NK-92 (cell line): ENCODE measurements around the gene NOS1AP.
"Not testable (repeated sequence)": the region's sequence is repeated elsewhere in the genome, so short reads cannot be mapped to it uniquely, and the experiment has no call there.

Source experiments
- DNase-seq: peaks from one replicate; lab custom pipeline; 2025; ENCODE audit not compliant: unreplicated experiment; lab: John Stamatoyannopoulos, UW

The NOS1AP gene

DNA sequence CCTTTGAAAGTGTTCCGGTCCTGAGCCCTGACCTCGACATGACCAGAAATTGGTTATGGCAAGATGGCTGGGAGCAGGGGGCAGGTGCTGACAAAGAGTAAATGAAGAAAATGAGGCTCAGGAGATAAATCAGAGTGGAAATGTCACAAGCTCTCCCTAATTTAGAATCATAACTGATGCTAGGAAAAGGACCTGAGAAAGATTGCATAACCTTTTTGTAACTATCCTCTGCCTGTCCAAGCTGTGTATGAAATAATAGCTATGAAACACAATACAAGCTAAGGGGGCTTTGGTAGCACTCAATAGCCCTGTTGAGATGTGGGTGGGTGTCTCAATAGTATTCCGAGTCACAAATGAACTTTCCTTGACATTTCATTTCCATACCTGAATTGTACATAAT is 12.9 kb upstream of the NOS1AP start:
- DNase-seq, result no peak

DNA sequence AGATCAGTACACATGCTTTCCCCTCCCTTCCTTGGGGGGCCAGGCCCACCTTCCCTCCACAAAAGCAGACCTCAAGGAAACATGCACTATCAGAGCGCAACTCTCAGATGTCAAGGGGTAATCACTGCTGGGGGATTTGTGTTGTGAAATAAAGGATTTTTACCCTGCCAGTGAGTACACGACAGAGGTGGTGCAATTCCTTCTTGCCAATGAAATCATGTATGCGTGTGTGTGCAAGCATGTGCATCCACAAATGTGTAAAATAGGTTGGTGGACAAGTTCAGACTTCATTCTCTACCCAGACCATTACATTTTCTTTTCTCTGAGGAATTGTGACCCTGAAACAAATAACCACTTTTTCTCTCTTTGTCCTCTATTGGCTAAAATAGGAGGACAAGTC is 9.8 kb upstream of the NOS1AP start:
- DNase-seq, result no peak

DNA sequence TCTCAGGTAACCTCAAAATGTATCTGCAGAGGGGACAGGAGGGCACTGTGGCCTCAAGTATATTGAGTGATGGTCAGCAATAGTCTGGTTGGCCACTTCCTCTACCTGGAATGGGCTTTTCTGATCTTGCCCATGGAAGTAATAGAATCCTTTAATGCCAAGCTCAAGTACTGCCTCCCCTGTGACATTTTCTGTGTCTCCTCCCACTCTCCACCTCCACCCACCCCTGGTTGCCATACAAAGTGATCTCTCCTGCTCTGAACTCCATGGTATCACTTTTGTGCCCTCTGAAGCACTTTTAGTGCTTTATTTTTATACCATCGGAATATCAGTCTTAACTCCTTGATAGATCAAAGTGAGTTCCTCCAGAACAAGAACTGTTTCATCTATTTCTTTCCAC is 9.2 kb upstream of the NOS1AP start:
- DNase-seq, result no peak

DNA sequence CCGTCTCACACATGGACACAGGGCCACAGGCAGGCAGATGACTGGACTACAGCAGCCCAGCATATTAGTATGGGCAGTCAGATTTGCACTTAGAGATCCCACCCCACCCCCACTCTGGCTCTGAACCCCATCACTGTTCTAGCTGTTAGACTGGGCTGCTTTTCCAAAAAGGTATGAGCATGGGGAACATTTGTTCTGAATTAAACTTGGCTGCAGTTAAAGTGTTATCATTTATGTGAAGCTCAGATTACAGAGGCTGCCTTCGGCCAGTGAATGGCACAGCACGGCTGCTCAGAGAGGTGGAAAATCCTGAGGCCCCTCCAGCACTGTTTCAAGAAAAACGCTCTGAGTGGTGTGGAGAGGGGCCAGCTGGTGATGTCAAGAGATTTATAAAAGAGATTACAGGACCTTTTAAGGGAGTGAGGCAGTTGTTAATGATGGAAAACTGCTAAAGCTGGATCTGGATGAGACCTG is 6.9 kb upstream of the NOS1AP start:
- no peak for DNase-seq

DNA sequence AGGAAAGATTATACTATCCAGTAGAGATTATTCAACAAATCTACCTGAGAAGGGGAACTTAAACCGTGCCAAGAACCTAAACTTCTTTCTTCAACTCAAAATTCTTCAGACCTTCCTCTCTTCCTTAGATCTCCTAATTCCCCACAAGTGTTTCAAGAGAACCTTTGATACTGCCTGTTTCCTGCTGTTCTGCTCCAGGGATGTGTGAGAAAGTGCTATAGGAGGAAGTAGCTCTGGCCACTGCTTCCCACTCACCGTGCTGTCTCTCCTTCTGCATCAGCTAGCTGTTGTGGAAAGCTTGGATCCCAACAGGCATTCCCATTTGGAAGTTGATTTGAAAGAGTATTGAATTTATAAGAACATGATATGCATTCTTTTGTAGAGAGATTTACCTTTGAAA is 4.5 kb upstream of the NOS1AP start:
- no peak for DNase-seq

DNA sequence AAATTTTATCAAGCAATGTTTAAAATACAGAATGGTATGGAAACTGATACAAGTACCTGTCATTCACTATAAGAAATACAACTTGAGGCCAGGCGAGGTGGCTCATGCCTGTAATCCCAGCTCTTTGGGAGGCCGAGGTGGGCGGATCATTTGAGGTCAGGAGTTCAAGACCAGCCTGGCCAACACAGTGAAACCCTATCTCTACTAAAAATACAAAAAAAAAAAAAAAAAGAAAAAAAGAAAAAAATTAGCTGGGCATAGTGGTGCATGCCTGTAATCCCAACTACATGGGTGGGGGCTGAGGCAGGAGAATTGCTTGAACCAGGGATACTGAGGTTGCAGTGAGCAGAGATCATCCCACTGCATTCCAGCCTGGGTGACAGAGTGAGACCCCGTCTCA is 2.7 kb upstream of the NOS1AP start:
- not testable (repeated sequence) for DNase-seq

DNA sequence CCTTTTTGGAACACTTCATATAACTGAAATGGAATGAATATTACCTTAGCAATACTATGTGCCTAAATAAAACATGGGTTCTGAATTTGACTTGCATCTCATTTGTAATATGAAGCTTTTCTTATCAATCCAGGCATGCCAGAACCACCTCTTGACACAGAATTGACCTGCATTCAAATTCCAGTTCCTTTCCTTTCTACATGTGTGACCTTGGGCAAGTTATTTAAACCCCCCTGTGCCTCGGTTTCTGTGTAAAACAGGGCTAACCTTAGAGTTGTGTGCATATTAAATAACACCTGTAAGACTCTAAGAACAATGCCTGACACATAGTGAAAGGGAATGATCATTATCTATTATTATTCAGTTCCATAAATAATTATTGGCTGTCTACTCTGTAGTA is 2.0 kb upstream of the NOS1AP start:
- no peak for DNase-seq

DNA sequence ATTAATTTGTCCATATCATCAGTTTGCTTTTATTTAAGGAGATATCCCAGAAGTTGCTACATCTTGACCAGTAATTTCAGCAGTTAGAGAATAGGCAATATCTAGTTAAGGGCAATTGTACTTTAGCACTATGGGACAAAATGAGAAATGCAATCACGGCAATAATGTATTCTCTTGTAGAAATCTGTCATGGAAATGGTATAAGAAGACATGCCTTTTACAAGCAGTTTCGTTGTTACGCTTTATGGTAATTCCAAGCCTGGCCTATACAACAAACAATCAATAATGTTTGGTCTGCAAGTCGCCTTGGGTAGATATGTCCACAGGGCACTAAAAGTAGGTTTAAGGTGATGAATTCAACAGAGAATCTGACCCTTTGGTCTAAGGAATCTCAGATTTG is 1.2 kb upstream of the NOS1AP start:
- no peak for DNase-seq

DNA sequence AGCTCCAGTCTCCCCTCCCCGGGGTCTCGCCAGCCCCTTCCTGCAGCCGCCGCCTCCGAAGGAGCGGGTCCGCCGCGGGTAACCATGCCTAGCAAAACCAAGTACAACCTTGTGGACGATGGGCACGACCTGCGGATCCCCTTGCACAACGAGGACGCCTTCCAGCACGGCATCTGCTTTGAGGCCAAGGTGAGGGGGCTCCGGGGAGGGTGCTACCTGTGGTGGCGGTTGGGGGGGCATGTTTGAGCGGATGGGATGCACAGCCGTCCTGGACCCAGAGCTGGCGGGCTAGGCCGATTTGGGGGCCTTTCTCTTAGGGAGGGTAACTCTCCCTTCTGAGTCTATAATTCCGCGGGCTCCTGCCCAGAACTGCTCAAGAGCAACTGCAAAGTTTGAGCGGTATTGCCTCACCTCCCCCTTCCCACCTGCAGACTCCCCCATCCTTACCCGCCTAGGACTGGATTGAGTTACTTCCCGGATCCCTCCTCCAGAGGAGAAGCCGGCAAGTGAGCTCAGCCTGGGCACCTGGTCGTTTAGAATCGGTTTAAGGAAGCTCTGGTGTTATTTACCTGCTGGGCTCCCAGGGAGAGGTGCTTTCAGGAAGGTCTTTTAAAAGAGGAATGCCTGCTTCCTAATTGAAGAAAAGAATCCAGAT is 730 bp downstream of the NOS1AP start:
- no peak for DNase-seq

DNA sequence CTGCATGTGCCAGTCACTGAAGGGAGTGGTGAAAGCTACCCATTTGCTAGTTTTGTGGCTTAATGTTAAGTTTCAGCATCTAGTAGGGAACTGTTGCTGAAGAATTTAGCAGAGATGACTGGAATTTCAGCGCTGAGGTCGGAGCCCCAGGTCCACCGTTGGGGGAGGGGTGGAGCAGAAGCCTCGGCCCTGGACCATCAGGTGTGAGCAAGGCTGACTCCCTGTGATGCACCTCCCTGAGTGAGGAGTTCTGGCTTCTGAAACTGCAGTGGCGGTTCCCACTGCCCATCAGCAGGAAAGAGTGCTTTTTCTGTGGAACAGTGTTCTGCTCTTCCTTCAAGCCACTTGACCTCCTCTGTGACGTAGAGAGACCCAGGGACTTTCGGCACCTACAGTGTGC is 1.3 kb downstream of the NOS1AP start:
- DNase-seq, result no peak

DNA sequence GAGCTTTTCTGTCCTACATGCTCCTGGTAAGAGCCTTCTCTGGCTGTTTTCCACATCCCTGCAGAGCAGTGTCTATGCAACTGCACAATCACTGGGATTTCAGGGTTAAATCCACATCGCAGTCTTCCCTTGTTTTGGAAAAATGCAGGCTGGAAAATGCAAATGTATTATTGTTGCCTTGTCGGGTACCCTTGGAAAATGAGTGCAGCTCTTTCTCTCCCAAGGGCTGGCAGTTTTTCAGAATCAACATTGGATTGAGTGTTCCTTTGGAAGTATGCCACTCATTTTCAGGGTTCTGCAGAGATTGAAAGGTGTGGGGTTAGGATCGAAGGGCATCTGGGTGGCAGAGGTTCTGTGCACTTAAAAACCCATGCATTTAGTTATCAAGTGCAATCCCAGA is 3.2 kb downstream of the NOS1AP start:
- DNase-seq, result no peak

DNA sequence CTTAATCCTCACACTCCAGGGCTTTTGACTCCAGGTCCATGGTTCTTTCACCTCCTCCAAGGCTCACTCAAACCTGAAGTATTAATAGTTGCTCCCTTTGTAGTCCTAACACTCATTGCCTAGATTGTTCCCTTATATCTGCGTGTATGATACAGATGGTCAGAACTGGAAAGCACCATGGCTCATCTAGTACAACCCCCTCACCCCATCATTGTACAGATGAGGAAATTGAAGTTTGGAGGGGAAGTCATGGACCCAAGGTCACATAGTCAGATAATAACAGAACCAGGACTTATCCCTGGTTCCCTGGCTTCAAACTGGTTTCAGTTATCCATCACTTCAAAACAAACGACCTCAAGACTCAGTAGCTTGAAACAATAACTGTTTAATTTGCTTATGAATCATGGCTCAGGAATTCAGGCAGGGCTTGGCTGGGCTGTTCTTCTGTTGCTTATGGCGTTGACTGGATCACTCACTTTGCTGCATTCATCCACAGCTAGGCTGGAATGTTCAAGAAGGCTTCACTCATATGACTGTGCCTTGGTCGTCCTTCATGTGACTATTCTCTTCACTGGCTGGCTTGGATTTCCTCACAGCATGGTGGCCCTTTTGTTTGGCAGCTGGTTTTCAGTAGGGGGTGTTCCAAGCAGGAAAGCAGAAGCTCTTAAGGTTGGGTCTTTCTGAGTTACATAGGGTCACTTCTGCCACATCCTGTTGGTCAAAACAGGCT is 5.0 kb downstream of the NOS1AP start:
- DNase-seq, result no peak

DNA sequence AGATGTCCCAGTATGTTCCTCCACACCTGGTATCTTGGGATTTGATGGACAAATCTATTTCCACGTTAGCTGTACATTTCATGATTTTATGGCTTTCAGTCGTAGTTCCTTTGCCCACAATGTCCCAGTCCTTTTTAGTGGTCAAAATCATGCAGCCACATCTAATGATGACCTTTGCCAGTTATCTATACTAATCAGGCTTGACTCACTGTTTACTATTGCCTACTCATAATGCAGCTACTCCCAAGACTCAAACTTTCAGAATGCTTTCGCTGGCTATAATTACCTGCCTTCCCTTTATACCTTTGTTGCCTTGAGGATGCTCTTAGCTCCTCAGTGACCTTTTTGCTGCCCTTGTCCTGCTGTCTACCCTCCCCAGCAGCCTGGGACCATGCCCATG is 6.4 kb downstream of the NOS1AP start:
- DNase-seq, result no peak

DNA sequence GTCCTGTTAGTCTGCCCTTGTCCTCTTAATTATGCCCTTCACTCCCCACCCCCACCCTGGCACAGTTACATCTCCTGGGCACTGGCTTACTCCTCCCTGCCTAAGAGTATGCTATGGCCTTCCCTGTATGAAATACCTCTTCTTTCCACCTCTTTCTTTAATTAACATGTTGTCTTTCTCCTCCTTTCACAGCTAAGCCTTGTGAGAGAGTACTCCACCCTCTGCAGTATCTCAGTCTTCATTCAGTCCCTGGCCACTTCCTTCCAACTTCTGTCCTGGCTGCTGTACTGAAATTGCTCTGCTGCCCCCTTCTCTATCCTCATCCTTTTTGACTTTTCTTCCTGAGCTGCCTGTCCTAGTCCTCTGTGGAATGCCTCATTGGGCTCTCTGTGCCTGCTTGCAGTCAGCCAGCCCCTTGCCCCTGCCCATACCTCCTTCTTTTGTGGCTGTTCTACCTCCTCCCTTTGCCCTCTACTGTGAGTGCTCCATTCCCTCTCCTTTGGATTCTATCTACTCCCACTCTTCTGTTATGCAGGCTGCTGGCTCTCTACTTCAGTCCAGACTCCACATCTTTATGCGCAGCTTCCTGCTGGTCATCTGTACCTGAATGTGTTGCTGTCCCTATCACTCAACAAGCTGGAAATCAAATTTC is 8.3 kb downstream of the NOS1AP start:
- DNase-seq, result no peak

DNA sequence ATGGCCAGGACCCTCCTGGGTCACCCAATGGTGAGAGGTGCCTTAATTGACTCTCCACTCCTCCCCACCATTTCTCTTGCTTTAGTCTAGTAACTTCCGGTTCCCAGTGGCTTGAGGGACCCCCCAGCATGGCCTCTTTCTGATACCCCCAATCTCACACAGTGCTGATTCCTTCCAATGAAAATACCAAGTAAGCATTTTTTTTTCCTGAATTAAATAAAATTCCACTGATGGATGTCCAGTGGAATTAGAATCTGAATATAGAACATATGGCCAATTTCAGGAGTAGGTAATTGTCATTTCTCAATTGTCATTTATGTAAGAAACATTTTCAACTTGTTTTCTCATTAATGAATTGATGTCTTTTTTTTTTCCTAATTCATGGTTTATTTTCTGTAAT is 9.5 kb downstream of the NOS1AP start:
- DNase-seq, result no peak

DNA sequence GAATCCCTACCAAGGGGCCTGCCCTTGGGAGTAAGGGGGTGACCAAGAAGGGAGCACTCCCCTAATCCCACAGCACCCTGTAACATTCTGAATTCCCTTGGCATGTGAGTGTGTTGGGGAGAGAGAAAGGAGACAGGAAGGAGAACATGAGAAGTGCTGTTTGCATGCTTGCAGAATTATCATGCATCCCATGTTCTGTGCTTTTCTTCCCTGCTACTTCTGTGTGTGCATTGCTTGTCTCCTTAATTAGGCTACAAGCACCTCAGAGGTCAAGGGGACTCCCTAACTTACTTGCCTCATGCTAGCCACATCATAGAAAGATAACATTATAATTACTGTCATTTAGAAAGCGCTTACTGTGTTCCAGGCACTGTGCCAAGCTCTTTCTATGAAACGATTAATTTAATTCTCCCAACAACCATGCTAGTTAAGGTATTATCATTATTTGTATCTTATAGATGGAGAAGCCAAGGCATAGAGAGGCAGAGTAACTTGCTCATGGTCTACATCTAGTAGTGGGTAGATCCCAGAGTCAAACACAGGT is 11.1 kb downstream of the NOS1AP start:
- no peak for DNase-seq

DNA sequence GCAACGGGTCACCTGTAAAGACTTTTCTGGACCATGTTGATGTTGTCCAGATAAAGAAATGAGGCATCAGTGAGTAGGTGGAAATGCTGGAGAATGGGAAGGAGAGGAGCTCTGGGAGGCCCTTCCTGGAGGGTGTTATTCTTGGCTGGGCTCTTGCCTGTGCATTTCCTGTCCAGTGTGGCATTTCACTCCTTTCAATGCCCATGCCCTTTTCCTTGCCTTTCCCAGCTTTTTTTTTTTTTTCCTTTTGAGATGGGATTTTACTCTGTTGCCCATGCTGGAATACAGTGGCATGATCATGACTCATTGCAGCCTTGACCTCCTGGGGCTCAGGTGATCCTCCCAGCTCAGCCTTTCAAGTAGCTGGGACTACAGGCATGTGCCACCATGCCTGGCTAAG is 11.8 kb downstream of the NOS1AP start:
- DNase-seq, result no peak

DNA sequence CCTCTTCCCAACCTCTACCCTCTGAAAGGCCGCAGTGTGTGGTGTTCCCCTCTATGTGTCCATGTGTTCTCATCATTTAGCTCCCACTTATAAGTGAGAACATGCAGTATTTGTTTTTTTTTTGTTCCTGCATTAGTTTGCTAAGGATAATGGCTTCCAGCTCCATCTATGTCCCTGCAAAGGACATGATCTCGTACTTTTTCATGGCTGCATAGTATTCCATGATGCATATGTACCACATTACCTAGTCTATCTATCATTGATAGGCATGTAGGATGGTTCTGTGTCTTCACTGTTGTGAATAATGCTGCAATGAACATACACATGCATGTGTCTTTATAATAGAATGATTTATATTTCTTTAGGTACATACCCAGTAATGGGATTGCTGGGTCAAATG is 12.6 kb downstream of the NOS1AP start:
- DNase-seq, result not testable (repeated sequence)

DNA sequence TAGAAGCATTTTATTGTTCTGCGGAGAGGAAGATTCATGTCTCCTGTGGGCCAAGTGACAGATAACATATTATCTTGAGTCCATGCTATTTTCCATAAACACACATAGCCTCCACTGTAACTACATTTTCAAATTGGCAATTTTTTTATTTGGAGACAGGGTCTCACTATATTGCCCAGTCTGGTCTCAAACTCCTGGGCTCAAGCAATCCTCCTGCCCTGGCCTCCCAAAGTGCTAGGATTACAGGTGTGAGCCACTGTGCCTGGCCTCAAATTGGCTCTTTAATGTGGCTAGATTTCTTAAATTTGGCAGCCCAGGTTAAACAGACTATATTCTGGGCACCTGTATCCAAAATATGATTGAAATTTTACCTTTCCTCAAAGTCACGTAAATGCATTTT is 13.8 kb downstream of the NOS1AP start:
- DNase-seq, result no peak

DNA sequence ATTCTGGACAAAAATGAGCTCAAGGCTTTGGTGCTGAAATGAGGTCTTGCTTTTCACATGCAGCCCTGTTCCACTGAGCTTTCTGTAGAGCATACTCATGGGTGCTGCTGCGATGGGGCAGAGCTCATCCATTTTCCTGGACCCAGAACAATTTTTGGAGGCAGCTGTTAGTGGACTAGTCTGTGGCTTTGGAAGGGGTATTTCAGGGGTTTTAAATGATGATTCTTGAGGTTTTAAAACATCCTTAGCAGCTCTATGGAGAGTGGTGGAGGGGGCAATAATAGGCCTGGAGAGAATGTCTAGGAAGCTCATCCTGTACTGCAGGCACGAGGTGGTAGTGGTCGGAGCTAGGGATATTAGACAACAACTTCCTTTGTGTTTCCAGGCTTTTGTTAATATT is 16.5 kb downstream of the NOS1AP start:
- DNase-seq, result no peak

DNA sequence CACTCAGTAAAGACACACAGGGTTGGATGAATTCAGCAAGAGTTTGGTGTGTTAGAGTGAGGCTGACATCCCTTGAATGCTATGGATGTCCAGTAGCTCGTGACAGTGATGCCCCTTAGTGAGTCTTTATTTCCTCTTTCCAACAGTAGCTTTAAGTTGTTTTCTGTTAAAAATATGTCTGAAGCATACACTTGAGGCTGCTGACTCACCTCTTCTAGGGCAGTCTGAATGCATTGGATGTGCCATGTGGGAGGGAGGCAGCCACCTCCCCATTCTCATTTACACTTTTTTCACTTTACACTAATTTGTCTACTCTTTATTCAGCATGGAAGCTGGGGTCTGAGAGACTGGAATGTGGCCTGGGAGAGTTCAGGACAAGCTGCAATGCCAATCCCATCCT is 17.6 kb downstream of the NOS1AP start:
- DNase-seq, result no peak

DNA sequence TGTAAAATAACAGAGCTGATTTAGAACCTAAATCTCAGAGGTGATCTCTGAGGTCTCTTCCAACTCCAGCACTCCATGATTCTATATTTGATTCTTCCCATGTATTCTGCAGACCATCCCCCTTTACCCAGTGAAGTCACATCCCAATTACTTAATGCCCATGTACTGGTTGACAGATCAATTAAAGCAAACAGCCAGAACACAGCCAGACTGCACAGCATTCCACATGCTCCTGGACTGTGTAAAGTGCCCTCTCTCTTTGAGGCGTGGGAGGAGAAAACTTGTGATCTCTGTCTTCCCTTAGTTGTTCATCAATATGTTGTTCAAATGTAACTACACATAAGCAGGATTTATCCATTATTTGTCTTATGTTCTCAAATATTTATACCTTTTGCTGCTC is 18.1 kb downstream of the NOS1AP start:
- no peak for DNase-seq
